ENCODE data around the gene LIN28A. TPM values are rescaled to one million over a fixed set of nuclear protein-coding genes. Genes with fewer than 3 reads are reported as not detected.

LIN28A gene
- total RNA-seq, 4 donors from 2014 or later: 0.14 TPM; not detected in 3

GRCh38 chr1:26387447-26387846 lies 23.2 kb upstream of the LIN28A start:
- intact Hi-C loops (cut with DNase I; ENCODE audit: low total_unique reads): no loop called here
- Histone ChIP-seq H3K27ac (no peak overlapping the region), H3K9me3 (no peaks in the 10 kb centered on the region), H3K36me3 (no peaks in the 10 kb centered on the region), H3K27me3 (no peaks in the 10 kb centered on the region), H3K4me1 (no peaks in the 10 kb centered on the region), H3K4me3 (no peak overlapping the region)
- DNase-seq: no peak
- TF ChIP-seq CTCF (IDR thresholded peaks at IDR 0.05) (no peak), POLR2A (IDR thresholded peaks at IDR 0.05) (no peak)

DNA sequence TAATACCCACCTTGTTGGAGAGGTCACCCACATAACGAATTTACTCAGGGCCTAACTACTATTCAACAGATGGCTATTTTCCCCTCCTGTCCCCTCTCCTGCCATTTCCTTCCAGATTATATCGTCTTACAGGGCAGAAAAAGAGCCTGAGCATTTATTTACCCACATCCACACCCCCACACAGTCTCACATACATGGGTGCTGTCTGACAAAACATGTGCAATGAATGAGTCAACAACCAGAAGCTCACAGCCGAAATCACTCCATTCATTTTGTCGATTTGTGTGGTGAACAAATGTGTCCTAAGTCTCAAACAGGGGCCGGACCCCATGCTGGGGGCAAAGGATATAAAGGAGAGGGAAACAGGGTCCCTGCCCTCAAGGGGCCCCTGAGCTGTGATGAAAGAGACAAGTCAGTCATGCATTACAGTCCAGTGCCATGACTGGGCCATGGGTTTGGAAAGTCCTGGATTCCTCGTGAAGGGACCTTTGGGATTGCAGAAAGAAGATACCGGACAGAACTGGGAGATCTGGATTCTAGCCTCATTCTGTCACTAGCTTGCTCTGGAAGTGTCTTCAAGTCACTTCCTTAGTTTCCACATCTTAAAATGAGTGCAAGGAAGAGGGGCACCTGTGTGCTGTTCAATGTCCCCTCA lies 21.7 kb upstream of the LIN28A start:
- no peaks in the 10 kb centered on the region for H3K27me3 ChIP-seq
- H3K4me1 ChIP-seq: no peaks in the 10 kb centered on the region
- H3K9me3 ChIP-seq: no peaks in the 10 kb centered on the region
- intact Hi-C loops (cut with DNase I; ENCODE audit: low total_unique reads): no loop called here
- no peaks in the 10 kb centered on the region for H3K36me3 ChIP-seq
- TF ChIP-seq CTCF (IDR thresholded peaks at IDR 0.05) (no peak), POLR2A (IDR thresholded peaks at IDR 0.05) (no peak)
- H3K27ac ChIP-seq: no peak overlapping the region
- no peak overlapping the region for H3K4me3 ChIP-seq
- DNase-seq: no peak

GRCh38 chr1:26389604-26390247 lies 20.9 kb upstream of the LIN28A start:
- TF ChIP-seq CTCF (IDR thresholded peaks at IDR 0.05): no peak
- no peak for TF ChIP-seq POLR2A (IDR thresholded peaks at IDR 0.05)
- Histone ChIP-seq H3K36me3 (no peaks in the 10 kb centered on the region), H3K27me3 (no peaks in the 10 kb centered on the region), H3K9me3 (no peaks in the 10 kb centered on the region), H3K4me1 (no peaks in the 10 kb centered on the region), H3K27ac (no peak overlapping the region), H3K4me3 (no peak overlapping the region)
- no peak for DNase-seq
- intact Hi-C loops (cut with DNase I; ENCODE audit: low total_unique reads): no loop called here

DNA sequence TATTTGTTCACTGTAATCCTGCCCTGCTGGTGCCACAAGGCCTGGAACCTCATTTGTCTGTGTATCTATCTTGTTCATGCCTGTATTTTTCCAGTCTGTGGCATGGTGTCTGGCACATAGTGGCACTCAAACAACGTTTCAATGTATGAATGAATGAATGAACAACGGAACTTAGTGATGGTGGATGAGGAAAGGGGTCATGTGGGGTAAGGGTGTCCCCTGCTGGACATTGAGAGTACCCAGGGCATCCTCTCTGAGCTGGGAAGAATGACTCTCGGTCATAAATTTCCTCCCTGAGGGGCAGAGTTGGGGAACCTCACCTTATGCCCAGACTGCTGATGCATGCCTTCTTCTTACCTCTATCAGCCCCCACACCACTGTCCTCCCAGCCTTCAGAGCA lies 19.2 kb upstream of the LIN28A start:
- Histone ChIP-seq H3K27ac (no peak overlapping the region), H3K36me3 (no peaks in the 10 kb centered on the region), H3K4me1 (no peaks in the 10 kb centered on the region), H3K9me3 (no peaks in the 10 kb centered on the region), H3K4me3 (no peak overlapping the region), H3K27me3 (no peaks in the 10 kb centered on the region)
- intact Hi-C loops (cut with DNase I; ENCODE audit: low total_unique reads): no loop called here
- DNase-seq: no peak
- TF ChIP-seq POLR2A (IDR thresholded peaks at IDR 0.05) (no peak), CTCF (IDR thresholded peaks at IDR 0.05) (no peak)

GRCh38 chr1:26395754-26396153 lies 14.9 kb upstream of the LIN28A start:
- intact Hi-C loops (cut with DNase I; ENCODE audit: low total_unique reads): no loop called here

More at GRCh38 chr1:26395754-26396153, 14.9 kb upstream of the LIN28A start:
- H3K36me3 ChIP-seq: no peaks in the 10 kb centered on the region
- no peak overlapping the region for H3K4me3 ChIP-seq
- no peak for TF ChIP-seq POLR2A (IDR thresholded peaks at IDR 0.05)
- TF ChIP-seq CTCF (IDR thresholded peaks at IDR 0.05): no peak
- no peak overlapping the region for H3K27ac ChIP-seq
- no peaks in the 10 kb centered on the region for H3K27me3 ChIP-seq
- no peaks in the 10 kb centered on the region for H3K9me3 ChIP-seq
- DNase-seq: no peak
- H3K4me1 ChIP-seq: no peaks in the 10 kb centered on the region

Measured in uterus (tissue), 4 donors.